ACC112 (cell line): ENCODE measurements around the gene CDKN2C.
A peak's percentile ranks its signal among the peaks of the same experiment; 100 is the strongest.

Experiments used
- H2AFZ ChIP-seq: fragments of 200-600 bp; sonication (generic); one replicate; pipeline ENCODE4 v1.6.0; 2017; ENCODE audit warnings: antibody characterized with exemption, low read length; ENCODE audit not compliant: unreplicated experiment
- H3K27ac ChIP-seq: fragments of 200-600 bp; sonication (generic); 2 replicates; pipeline ENCODE4 v1.5.1; 2014; ENCODE audit warnings: low read depth, mild to moderate bottlenecking, antibody characterized with exemption, low read length, moderate library complexity
- H3K27me3 ChIP-seq: fragments of 200-600 bp; sonication (generic); 2 replicates; pipeline ENCODE4 v1.6.1; 2014; ENCODE audit warnings: mild to moderate bottlenecking, antibody characterized with exemption, low read length, moderate library complexity, mixed read lengths; ENCODE audit not compliant: insufficient read depth
- H3K36me3 ChIP-seq: fragments of 200-600 bp; sonication (generic); 2 replicates; pipeline ENCODE4 v1.6.1; 2016; ENCODE audit warnings: mild to moderate bottlenecking, antibody characterized with exemption, low read length, moderate library complexity, mixed read lengths; ENCODE audit not compliant: insufficient read depth
- H3K4me1 ChIP-seq: fragments of 200-600 bp; sonication (generic); one replicate; pipeline ENCODE4 v1.6.1; 2016; ENCODE audit warnings: low read length, mixed read lengths; ENCODE audit not compliant: insufficient read depth, unreplicated experiment, control insufficient read depth
- H3K4me3 ChIP-seq: fragments of 200-600 bp; sonication (generic); 2 replicates; pipeline ENCODE4 v1.5.1; 2014; ENCODE audit warnings: mild to moderate bottlenecking, low read depth, low read length
- H3K79me2 ChIP-seq: fragments of 200-600 bp; sonication (generic); one replicate; pipeline ENCODE4 v1.6.0; 2016; ENCODE audit warnings: low read length; ENCODE audit not compliant: control insufficient read depth, unreplicated experiment, insufficient read depth

The CDKN2C gene

DNA sequence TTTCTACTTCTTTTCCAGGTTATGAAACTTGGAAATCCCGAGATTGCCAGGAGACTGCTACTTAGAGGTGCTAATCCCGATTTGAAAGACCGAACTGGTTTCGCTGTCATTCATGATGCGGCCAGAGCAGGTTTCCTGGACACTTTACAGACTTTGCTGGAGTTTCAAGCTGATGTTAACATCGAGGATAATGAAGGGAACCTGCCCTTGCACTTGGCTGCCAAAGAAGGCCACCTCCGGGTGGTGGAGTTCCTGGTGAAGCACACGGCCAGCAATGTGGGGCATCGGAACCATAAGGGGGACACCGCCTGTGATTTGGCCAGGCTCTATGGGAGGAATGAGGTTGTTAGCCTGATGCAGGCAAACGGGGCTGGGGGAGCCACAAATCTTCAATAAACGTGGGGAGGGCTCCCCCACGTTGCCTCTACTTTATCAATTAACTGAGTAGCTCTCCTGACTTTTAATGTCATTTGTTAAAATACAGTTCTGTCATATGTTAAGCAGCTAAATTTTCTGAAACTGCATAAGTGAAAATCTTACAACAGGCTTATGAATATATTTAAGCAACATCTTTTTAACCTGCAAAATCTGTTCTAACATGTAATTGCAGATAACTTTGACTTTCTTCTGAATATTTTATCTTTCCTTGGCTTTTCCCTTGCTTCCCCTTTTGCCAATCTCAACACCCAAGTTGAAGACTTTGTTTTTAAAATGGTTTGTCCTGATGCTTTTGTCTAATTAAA, 4.0 kb downstream of the CDKN2C start:
- peaks cover 58% of the 10 kb centered on the region for H3K79me2 ChIP-seq
- no peak overlapping the region for H3K4me3 ChIP-seq
- H2AFZ ChIP-seq = no peak overlapping the region
- H3K4me1 ChIP-seq = peaks cover 10% of the 10 kb centered on the region
- H3K27me3 ChIP-seq = no peaks in the 10 kb centered on the region
- no peak overlapping the region for H3K27ac ChIP-seq
- no peaks in the 10 kb centered on the region for H3K36me3 ChIP-seq

DNA sequence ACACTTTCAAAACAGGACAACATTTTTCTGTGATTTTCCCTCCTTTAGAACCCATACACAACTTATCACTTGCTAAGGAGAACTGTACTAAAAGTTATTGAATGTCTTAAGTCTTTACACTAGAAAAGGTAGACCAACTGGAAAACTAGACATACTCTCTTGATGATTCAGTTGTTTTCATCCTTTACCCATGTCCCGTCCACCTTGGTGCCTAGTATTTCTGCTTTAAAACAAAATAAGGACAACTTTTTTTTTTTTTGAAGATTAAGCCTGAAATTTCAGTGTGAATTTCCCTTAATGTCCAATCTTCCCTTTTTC, 4.5 kb downstream of the CDKN2C start:
- Histone ChIP-seq H3K27me3 (no peaks in the 10 kb centered on the region), H2AFZ (no peak overlapping the region), H3K36me3 (no peaks in the 10 kb centered on the region), H3K27ac (no peak overlapping the region), H3K79me2 (peaks cover 57% of the 10 kb centered on the region), H3K4me3 (no peak overlapping the region), H3K4me1 (peaks cover 14% of the 10 kb centered on the region)

DNA sequence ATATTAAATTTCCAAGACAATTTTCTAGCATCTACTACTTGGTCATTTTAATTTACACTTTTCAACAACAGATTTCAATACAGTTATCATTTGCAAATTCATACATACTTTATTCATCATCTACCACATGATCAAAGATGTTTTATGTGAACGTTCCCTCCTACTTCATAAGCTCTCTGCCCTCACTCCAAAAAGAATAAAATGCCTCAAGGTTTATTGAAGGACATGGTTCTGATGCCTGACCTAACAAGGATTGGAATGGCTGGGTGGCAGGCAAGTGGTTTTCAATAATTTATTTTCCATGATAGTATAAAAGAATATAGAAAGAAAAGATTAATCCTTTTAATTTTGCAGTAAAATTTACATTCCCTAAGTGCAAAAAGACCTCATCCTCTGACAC, 5.4 kb downstream of the CDKN2C start:
- Histone ChIP-seq H2AFZ (no peak overlapping the region), H3K27ac (no peak overlapping the region), H3K36me3 (no peaks in the 10 kb centered on the region), H3K4me3 (no peak overlapping the region), H3K27me3 (no peaks in the 10 kb centered on the region), H3K4me1 (peaks cover 19% of the 10 kb centered on the region), H3K79me2 (peaks cover 48% of the 10 kb centered on the region)

DNA sequence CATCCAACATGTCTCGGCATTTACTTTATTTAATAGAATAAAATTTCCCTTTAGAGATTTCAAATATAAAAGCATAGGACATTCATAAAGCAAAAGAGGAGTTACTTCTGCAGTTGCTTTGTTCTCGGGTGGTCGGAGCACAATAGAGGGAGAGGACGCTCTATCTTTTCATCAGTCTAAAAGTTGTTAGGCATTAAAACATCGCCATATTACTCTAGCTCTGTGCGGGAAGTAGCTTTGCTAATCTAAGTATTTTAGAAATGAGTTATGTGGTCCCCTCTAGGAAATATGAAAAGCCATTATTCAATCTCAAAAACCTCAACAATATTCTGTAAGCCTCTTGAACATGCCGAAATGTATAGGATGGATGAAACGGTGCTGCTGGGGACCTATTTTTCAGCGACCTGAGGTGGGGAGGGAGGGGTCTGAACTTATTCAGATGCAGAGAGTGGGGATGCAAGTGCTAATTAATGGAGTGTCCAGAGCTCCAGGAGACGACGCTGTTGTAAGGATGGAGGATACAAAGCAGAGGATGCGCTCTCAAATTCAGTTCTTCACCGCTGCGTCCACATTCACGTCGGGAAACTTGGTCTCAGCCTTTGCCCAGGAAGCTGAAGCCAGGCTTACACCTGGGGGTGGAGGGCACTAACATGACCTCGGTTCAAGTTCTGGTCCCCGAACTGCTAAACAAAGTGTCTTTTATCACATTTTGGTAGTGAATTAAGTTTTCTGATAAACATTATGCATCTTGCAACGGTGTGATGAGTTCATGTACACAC, 6.3 kb downstream of the CDKN2C start:
- Histone ChIP-seq H2AFZ (no peak overlapping the region), H3K4me1 (peaks cover 20% of the 10 kb centered on the region), H3K79me2 (peaks cover 39% of the 10 kb centered on the region), H3K4me3 (peak overlapping the region; percentile 93), H3K36me3 (no peaks in the 10 kb centered on the region), H3K27me3 (no peaks in the 10 kb centered on the region), H3K27ac (no peak overlapping the region)

DNA sequence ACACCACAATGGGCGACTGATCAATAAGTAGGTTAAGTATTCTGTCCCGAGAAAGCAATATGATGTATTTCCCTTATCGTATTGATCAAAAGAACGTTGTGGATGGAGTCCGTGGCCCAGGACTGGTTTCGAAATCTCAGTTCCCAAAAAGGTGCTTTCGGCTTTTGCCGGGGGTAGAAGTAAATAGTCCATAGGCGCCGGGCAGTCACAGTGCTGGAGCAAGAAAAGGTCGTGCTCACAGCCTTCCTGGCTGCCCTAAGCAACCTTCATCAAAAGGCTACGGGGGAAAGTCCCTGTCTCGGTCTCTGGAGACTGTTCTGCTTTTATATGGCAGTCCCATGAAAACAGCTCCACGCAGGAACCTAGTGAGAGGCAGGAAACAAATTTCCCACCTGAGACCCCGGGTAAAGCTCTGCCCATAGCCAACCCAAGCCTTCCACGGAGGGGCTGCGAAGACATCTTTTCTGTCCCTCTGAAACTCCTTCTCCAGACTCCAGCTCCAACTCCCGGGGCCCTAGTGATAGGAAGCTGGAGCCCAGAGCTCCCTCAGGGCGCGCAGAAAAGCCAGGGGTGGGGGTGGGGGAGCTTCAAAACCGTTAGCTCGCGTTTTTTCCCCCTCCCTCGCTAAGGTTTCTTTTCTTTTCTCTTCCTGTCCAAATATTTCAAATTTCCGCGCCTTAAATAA, 7.0 kb downstream of the CDKN2C start:
- peak overlapping the region; percentile 76 for H3K27ac ChIP-seq
- peaks cover 20% of the 10 kb centered on the region for H3K4me1 ChIP-seq
- peak overlapping the region; percentile 93 for H3K4me3 ChIP-seq
- peaks cover 32% of the 10 kb centered on the region for H3K79me2 ChIP-seq
- no peaks in the 10 kb centered on the region for H3K27me3 ChIP-seq
- peak overlapping the region; percentile 94 for H2AFZ ChIP-seq
- H3K36me3 ChIP-seq = no peaks in the 10 kb centered on the region

DNA sequence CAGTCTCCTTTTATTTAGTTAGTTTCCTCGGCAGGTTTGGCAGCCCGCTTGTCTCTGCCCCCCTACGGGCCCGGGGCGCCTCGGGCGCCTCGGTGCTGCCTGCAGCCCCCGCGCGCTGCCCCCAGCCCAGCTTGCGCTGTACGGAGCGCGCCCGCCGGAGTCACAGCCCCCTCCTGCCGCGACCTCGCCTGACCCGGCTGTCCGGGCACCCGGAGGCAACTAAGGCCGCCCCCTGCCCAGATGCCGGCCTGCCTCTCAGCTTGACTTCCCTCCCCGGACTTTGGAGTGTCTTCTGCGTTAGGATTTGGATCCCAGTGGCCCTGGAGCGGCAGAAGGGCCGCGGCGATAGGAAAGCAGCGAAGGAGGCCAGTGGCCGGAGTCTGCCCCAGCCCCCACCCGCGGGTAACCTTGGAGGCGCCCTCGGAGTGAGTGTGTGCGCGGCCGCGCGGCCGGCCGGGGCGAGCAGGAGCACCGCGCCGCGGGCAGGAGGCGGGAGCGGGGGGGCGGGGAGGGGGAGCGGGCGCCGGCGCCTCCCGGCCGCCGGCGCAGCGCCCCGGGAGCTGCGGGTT, 7.6 kb downstream of the CDKN2C start:
- H3K36me3 ChIP-seq = no peaks in the 10 kb centered on the region
- H3K27ac ChIP-seq = peak overlapping the region; percentile 76
- peak overlapping the region; percentile 93 for H3K4me3 ChIP-seq
- no peaks in the 10 kb centered on the region for H3K27me3 ChIP-seq
- H3K79me2 ChIP-seq = peaks cover 28% of the 10 kb centered on the region
- peaks cover 18% of the 10 kb centered on the region for H3K4me1 ChIP-seq
- H2AFZ ChIP-seq = peak overlapping the region; percentile 94

DNA sequence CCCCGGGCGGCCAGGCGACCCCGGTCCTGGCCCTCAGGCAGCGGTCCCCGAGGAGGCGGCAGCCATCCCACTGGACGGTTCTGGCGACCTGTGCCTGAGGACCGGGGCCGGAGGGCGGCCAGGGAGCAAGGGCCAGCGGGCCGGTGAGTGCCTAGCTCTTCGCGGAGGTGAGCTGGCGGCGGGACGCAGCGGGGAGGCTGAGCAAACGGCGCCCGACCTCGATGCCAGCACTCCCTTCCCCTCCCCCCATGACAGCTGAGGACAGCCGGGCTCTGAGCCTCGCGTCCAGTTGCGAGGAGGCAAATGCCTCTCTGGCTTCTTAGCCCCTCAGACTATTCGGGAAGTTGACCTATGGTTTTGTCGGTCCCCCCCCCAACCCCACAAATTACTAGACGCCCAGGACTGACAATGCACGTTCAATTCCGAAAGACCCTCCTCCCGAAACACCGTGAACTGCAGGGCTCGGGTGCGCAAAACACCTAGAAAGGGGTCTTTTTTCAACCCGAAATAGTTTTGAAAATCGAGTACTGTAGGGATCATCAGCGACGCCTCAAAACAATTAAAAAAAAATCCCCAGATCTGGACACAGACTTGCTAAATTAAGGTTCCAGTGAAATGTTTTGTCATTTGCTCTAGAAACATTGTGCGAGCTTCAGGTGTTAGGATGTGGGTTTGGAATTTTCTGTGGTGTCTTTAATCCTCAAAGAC, 8.3 kb downstream of the CDKN2C start:
- Histone ChIP-seq H3K4me1 (peaks cover 14% of the 10 kb centered on the region), H3K79me2 (peaks cover 22% of the 10 kb centered on the region), H2AFZ (peak overlapping the region; percentile 59), H3K27ac (peak overlapping the region; percentile 48), H3K4me3 (peak overlapping the region; percentile 93), H3K27me3 (no peaks in the 10 kb centered on the region), H3K36me3 (no peaks in the 10 kb centered on the region)

DNA sequence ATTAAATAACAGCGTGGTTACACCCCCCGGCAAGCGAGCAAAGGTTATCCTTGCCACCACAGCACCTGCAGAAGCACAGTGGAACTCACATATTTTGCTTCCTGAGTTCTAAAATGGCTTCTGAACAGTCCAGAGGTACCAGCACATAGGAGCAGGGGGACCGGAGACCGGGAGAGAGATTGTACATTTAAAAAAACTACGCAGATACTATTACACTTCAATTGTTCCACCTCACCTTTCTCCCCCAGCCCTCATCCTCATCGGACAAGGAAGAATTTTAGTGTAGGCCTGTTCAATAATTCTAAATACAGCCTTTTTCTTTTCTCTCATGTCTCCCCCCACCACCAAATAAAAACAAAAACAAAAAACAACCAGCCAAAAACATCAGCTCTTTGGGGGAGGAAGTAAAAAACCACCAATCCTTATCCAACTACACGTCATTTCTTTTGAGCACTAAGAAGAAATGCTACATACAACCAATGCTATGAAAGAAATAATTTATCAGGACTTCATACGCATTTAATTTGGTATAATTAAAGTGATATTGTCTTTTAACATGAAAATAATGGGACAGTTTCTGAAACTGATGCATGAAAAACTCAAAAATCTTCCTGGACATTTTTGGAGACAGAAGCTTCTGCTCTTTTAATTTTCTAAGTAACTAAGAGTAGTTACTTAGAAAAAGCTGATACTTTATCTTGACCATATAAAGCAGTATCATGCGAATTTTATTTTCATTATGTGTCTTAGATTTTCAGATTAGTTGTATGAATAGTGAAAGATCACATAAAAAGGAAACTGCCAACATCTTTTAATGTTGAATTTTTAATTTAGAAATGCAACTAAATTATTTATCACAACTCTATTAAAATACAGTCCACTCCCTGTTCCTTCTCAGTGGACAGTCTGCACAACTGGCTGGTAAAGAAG, 9.1 kb downstream of the CDKN2C start:
- Histone ChIP-seq H3K27ac (peak overlapping the region; percentile 48), H3K36me3 (no peaks in the 10 kb centered on the region), H2AFZ (peak overlapping the region; percentile 59), H3K4me3 (peak overlapping the region; percentile 93), H3K79me2 (peaks cover 16% of the 10 kb centered on the region), H3K27me3 (no peaks in the 10 kb centered on the region), H3K4me1 (peaks cover 14% of the 10 kb centered on the region)

DNA sequence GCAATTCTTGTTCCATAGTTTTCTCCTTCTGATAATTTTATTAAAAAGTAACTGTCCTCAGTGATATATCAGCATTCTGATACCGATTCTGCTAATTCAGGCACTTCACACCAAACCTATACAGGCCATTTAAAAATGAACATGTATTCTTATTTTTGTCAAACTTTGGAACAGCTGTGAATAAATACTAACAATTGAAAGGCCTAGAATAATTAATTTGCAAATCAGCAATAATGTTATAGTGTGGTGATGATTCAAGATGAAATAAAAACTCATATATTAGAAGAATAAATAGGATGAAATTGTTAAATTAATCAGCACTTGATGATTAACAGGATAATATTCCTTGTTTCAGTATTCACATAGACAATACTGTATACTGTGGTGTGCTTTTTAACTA, 9.9 kb downstream of the CDKN2C start:
- Histone ChIP-seq H3K27ac (no peak overlapping the region), H2AFZ (peak overlapping the region; percentile 17), H3K79me2 (peaks cover 10% of the 10 kb centered on the region), H3K36me3 (no peaks in the 10 kb centered on the region), H3K4me3 (peak overlapping the region; percentile 40), H3K27me3 (no peaks in the 10 kb centered on the region), H3K4me1 (peaks cover 14% of the 10 kb centered on the region)
